ENCODE data around the gene GNG14. TPM values are rescaled to one million over a fixed set of nuclear protein-coding genes. Genes with fewer than 3 reads are reported as not detected.
"Not testable (repeated sequence)": the region's sequence is repeated elsewhere in the genome, so short reads cannot be mapped to it uniquely, and the experiment has no call there.

Gene GNG14
- total RNA-seq, 2 experiments from 2014 or later: not detected

GRCh38 chr19:12675399-12675798 is 12.4 kb upstream of the GNG14 start:
- peaks cover 48% of the 10 kb centered on the region for H3K36me3 Mint-ChIP-seq (ENCODE audit: low read depth)
- TF ChIP-seq CTCF (IDR thresholded peaks at IDR 0.05): no peak
- ATAC-seq (no peak), DNase-seq (no peak)
- H3K27me3 Mint-ChIP-seq: no peaks in the 10 kb centered on the region
- no peaks in the 10 kb centered on the region for H3K9me3 Mint-ChIP-seq
- H3K4me3 Mint-ChIP-seq: no peak overlapping the region
- intact Hi-C loops (cut with micrococcal nuclease): no loop called here
- H3K4me1 Mint-ChIP-seq (ENCODE audit: low read depth): peaks cover 31% of the 10 kb centered on the region
- POLR2A ChIA-PET: interaction anchor here (1.0 kb wide), 1 partner anchor 9 kb away, joined by 3 read pairs; the partner anchor contains the start of genes MAN2B1 and WDR83
- CTCF ChIA-PET: interaction anchor here (1.1 to 2.1 kb wide), 2 partner anchors 9 to 32 kb away, joined by 3 to 7 read pairs; partner anchors contain the start of genes MAN2B1 and WDR83
- H3K27ac Mint-ChIP-seq: no peak overlapping the region

DNA sequence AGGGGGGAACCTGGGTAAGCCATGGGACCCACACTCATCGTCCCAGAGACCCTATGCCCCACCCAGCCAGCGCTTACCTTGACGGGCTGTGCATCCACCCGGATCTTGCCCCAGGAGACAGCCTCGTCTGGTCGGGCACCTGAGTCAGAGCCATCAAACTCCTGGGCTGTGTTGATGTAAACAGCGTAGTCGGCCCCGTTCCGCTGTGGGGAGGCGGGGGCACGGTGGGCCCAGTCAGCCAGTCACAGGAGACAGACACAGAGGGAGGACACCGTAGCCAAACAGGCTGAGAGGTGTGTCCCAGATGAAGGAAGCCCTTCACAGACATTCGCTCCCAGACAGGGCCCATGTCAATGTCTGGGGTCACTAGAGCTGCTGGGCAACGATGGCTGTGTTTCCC is 11.9 kb upstream of the GNG14 start:
- ATAC-seq (no peak), DNase-seq (no peak)
- H3K36me3 Mint-ChIP-seq (ENCODE audit: low read depth): peaks cover 47% of the 10 kb centered on the region
- H3K9me3 Mint-ChIP-seq: no peaks in the 10 kb centered on the region
- H3K27me3 Mint-ChIP-seq: no peaks in the 10 kb centered on the region
- no peak for TF ChIP-seq CTCF (IDR thresholded peaks at IDR 0.05)
- CTCF ChIA-PET: interaction anchor here (0.6 to 2.1 kb wide), 9 partner anchors 10 to 172 kb away, joined by 3 to 10 read pairs (median 3); partner anchors contain the start of genes MAN2B1, WDR83, ZNF490 and ZNF791
- H3K4me3 Mint-ChIP-seq: no peak overlapping the region
- no peak overlapping the region for H3K27ac Mint-ChIP-seq
- intact Hi-C loops (cut with micrococcal nuclease): no loop called here
- POLR2A ChIA-PET: interaction anchor here (1.6 to 4.5 kb wide), 3 partner anchors 7 to 20 kb away, joined by 5 to 29 read pairs (median 14); partner anchors contain the start of gene FBXW9
- peaks cover 27% of the 10 kb centered on the region for H3K4me1 Mint-ChIP-seq (ENCODE audit: low read depth)

GRCh38 chr19:12676384-12676792 is 11.4 kb upstream of the GNG14 start:
- ChIA-PET POLR2A (interaction anchor here (0.9 to 4.5 kb wide), 4 partner anchors 7 to 73 kb away, joined by 3 to 29 read pairs (median 10); partner anchors contain the start of gene FBXW9), CTCF (interaction anchor here (0.6 to 2.5 kb wide), 14 partner anchors 10 to 171 kb away, joined by 3 to 10 read pairs (median 4); partner anchors contain the start of genes MAN2B1, THSD8, WDR83 and ZNF490)
- intact Hi-C loops (cut with micrococcal nuclease): no loop called here
- H3K4me1 Mint-ChIP-seq (ENCODE audit: low read depth): peaks cover 30% of the 10 kb centered on the region
- ATAC-seq (peak; percentile 48), DNase-seq (peak; percentile 94)
- H3K27me3 Mint-ChIP-seq: no peaks in the 10 kb centered on the region
- peak overlapping the region; percentile 25 for H3K27ac Mint-ChIP-seq
- H3K9me3 Mint-ChIP-seq: no peaks in the 10 kb centered on the region
- peak; percentile 81 for TF ChIP-seq CTCF (IDR thresholded peaks at IDR 0.05)
- peaks cover 50% of the 10 kb centered on the region for H3K36me3 Mint-ChIP-seq (ENCODE audit: low read depth)
- H3K4me3 Mint-ChIP-seq: no peak overlapping the region

- H3K4me3 Mint-ChIP-seq: no peak overlapping the region
- ATAC-seq (no peak), DNase-seq (no peak)
- POLR2A ChIA-PET: interaction anchor here (0.9 to 4.5 kb wide), 4 partner anchors 8 to 74 kb away, joined by 3 to 29 read pairs (median 10); partner anchors contain the start of gene FBXW9
- H3K9me3 Mint-ChIP-seq: no peaks in the 10 kb centered on the region
- H3K36me3 Mint-ChIP-seq (ENCODE audit: low read depth): peaks cover 49% of the 10 kb centered on the region
- no peak overlapping the region for H3K27ac Mint-ChIP-seq
- TF ChIP-seq CTCF (IDR thresholded peaks at IDR 0.05): no peak
- CTCF ChIA-PET: interaction anchor here (0.7 to 2.5 kb wide), 13 partner anchors 11 to 171 kb away, joined by 3 to 10 read pairs (median 5); partner anchors contain the start of genes MAN2B1, THSD8, WDR83 and ZNF490
- no peaks in the 10 kb centered on the region for H3K27me3 Mint-ChIP-seq
- intact Hi-C loops (cut with micrococcal nuclease): no loop called here
- H3K4me1 Mint-ChIP-seq (ENCODE audit: low read depth): peaks cover 28% of the 10 kb centered on the region
These were observed 10.9 kb upstream of the GNG14 start for GRCh38 chr19:12676928-12677327.

GRCh38 chr19:12678039-12678438 is 9.8 kb upstream of the GNG14 start:
- intact Hi-C loops (cut with micrococcal nuclease); H3K27ac Mint-ChIP-seq; H3K4me3 Mint-ChIP-seq; H3K27me3 Mint-ChIP-seq; DNase-seq; ATAC-seq; H3K9me3 Mint-ChIP-seq: not testable (repeated sequence)
- POLR2A ChIA-PET: interaction anchor here (1.0 to 4.5 kb wide), 3 partner anchors 9 to 76 kb away, joined by 3 to 29 read pairs (median 14); partner anchors contain the start of gene FBXW9
- peaks cover 26% of the 10 kb centered on the region for H3K4me1 Mint-ChIP-seq (ENCODE audit: low read depth)
- CTCF ChIA-PET: interaction anchor here (0.9 to 3.0 kb wide), 6 partner anchors 8 to 170 kb away, joined by 3 to 10 read pairs (median 4); no protein-coding TSS in a partner anchor
- H3K36me3 Mint-ChIP-seq (ENCODE audit: low read depth): peaks cover 45% of the 10 kb centered on the region
